ENCODE measurements around the gene NUP54.

Gene NUP54

DNA sequence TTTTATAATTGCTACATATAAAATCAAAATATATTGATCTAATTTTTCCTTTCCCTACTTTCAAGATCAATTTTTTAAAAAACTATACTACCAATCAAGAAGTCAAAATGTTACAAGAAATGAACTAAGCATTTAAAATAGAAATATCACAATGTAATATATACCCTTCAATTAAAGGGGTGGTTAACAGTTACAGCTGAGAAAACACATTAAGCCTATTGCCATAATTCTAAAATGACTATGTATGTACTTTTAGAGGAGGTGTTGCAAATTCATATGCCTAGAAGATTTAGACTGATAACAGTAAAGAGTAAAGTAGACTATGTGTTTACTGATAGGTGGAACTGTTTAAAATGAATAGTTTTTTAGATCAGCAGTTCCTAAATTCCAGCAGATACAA lies 3.7 kb downstream of the NUP54 start:
- no peak for DNase-seq

DNA sequence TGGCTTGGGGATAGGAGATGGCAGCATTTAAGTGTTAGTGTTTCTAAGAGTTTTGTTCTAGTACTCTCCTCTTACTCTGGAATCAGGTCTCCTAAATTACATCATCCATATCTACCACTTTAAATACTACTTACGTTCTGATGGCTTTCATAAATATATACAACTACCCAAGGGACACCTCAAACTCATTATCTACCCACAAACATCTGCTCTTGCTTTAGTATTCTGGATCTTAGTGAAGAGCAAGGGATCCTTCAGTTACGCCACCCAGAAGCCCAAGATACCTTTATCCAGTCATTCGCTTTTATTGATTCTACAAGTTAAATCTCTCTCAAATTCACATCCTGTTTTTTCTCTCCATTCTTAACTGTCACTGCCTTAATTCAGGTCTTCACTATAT lies 7.0 kb downstream of the NUP54 start:
- no peak for DNase-seq

DNA sequence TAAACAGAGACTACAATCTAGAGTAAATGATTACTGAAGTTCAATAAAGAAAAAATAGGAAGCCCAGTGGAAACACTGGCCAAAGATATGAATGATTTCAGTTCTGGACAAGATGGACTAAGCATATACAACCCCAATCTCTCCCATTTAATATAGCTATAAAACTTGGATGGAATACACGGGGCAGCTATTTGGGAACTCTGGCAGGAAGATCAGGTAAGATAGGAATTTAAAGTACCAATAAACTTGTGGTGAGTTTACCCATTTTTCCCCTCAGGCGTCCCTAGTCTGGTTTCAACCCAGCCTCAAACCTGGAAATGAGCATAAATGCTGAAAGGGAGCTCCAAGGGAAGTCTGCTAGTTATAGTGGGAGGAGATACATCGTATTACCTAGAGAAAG lies 20.4 kb downstream of the NUP54 start:
- DNase-seq = no peak

DNA sequence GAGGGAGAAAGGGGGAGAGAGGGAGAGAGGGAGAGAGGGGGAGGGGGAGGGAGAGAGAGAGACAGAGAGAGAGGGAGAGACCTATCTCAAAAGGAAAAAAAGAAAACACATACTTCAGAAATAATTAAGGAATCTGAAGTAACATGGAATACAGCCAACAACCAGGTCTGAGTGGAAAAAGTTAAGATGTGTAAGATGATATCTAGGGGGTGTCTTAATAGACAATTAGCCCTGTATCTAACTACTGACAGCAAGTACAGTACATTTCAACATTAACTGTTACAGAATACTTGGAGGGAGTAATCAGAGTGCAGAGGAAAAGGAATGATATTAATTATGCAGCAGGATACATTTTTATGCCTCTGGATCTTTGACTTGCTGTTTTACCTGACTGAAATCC lies 22.4 kb downstream of the NUP54 start:
- no peak for DNase-seq

DNA sequence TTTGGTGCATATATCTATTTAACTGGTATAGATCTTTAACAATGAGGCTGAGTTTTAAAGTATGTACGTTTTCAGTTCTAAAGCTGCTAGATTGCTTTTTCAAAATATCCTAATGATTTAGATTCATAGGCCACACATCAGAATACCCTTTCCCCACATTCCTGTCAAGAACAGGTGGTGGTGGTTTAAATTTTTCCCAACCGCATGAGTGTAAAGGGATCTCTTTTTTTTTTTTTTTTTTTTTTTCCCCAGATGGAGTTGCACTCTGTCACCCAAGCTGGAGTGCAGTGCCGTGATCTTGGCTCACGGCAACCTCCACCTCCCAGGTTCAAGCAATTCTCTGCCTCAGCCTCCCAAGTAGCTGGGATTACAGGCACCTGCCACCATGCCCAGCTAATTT lies 28.0 kb downstream of the NUP54 start:
- DNase-seq = no peak

DNA sequence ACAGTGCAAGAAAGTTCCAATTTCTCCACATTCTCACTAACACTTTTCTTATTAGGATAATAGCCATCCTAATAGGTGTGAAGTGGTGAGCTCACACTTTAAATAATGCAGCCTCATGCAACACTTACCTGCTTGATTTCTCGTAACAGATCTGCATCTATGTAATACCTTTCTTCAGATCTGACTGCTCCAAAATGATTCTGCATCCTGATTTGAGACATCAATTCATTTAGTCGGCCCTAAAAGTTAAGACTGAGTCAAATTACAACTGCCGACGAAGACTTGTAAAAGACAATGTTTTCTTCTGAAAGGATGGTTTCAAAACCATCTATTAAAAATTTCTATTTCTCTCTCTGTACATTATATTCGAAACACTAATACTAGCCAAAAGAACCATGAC lies 30.7 kb downstream of the NUP54 start:
- no peak for DNase-seq

DNA sequence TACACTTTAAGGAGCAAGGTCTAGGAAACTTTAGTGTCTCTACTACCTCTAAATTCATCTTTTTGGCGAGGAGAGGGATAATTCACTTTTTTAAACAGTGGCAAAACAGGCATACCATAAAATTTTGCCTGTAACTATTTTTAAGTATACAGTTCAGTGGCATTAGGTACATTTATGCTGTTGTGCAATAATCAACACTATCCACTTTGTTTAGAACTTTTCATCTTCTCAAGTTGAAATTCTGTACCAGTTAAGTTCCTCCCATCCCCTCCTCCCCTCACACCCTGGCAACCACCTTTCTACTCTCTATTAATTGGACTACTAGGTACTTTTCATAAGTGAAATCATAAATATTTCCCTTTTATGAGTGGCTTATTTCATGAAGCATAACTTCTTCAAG lies 31.4 kb downstream of the NUP54 start:
- no peak for DNase-seq

DNA sequence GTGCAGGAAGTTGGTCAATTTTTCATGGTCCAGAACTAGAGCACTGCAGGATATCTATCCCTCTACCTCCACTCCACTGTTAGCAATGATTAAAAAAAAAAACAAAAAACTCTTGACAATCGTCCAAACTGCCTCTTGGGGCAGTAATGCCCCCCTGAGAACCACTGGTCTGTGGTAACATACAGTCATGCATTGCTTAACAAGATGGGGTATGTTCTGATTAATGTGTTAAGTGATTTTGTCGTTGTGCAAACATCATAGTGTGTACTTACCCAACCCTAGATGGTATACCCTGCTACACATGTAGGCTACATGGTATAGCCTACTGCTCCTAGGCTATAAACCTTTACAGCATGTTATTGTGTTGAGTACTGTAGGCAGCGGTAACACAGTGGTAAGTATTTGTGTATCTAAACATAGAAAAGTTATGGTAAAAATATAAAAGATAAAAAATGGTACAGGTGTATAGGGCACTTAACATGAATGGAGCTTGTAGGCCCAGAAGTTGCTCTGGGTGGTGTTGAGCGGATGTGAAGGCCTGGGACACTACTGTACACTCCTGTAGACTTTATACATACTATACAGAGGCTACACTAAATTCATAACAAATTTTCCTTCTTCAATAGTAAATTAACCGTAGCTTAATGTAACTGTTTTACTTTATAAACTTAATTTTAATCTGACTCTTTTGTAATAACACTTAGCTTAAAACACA lies 39.6 kb downstream of the NUP54 start:
- DNase-seq = no peak

DNA sequence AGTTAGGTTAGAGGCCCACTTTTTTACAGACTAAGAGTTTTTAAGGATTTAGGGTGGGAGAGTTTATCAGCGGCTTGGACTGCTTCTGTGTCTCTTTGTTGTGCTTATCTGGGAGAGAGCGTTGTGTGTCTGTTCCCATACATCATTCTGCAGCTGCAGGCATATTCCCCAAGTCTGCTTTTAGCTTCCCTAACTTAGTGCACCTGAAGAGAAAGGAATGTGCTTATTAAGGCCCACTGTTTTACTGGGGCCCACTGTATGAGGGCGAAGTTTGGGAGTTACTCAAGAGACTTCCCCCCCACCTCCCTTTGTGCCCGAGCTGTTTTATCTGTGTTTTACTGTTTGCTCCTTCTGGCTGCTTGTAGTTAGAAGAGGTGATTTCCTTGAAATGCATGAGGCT lies 41.8 kb downstream of the NUP54 start:
- no peak for DNase-seq

DNA sequence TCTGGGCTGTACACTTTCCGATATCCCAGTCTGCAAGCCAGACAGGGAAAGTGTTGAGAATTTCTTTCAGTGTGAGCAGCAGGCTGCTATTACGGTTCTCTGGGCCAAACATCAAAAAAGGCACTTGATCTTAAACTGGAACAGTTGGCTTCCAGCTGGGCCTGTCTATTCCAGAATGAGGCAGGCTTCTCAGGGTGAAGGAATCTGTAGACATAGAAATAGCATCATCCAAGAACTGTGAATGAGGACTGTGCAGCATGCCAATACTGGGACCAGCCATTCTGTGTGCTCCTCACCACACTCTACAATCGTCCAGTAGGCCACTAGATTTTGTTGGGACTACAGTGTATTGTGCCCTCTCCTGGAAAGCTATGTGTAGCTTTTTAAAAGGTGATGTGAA lies 42.5 kb downstream of the NUP54 start:
- DNase-seq = peak; percentile 13

DNA sequence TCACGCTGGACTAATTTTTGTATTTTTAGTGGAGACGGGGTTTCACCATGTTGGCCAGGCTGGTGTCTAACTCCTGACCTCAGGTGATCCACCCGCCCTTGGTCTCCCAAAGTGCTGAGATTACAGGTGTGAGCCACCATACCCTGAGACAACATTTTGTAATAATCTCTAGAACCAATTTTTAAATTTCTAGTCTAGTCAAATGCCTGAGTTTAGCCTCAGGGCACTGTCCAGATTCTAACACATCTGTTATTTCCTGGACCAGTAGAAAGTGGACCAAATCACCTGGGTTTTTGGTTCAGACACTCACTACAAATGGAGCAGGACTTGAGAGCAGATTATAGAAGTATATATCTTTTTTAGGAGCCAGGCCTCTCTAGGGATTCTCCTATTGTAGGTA lies 52.1 kb downstream of the NUP54 start:
- no peak for DNase-seq

DNA sequence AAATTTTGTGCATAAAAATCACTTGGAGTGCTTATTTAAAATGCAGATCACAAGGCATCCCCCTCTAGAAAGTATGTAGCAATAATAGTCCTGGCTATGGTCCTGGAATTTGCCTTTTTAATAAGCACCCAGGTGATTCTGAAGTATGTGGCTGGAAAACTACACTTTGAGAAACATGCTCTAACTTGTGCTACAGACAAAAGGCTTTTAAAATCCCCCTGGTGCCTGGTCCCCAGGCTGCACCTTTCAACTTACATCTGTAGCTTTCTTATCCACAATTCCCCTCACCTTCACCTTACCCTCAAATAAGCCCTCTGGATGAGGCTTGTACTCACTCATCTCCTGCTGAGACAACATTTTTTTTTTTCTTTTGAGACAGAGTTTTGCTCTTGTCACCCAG lies 52.6 kb downstream of the NUP54 start:
- DNase-seq = no peak

DNA sequence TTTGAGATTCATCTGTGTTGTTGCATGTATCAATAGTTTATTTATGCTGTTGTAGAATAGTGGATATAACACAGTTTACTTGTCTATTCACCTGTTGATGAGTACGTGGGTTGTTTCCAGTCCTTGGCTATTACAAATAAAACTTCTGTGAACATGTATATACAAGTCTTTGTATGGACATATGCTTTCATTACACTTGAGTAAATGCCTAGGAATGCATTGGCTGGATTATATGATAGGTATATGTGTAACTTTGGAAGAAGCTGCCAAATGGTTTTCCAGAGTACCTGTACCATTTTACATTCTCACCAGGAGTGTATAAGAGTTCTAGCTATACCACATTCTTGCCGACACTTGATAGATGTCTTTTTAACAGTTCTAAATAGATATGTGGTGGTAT lies 57.1 kb downstream of the NUP54 start:
- no peak for DNase-seq

DNA sequence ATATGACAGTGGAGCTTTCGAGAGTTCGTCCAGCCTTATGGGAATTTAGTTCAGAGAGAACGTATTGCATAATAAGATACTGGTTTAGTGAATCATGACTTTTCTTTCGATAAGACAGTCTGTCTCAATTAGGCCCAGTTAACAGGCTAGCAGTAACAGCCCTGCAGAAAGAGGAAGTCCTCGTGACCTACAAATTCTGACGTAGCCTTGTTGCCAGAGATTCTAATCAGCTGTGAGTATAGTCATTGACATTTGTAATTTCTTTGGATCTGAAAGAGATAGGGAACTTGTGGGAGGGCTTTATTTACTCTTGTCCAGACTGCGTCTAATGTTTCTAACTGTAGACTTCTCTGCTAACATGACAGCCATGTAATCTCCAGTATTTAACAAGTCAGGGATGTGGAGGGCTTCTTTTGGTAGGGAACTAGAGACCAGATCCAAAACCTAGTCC lies 57.9 kb downstream of the NUP54 start:
- DNase-seq = no peak

DNA sequence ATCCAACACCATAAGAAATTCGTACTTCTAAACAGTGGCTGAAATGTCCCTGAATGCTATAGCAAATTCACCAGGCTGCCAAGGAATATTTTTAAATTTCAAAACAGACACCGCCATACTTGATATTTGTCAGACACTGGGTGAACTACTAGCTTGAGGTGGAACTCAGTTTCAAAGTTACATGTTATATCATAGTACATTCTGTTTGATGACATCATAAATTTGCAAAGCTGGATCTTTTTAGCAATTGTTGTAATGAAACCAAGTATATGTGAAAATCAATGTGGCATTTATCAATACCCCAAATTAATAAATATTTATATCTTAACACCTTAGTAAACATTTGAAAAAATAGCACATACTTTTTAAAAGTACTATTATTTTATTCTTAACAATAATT lies 59.5 kb downstream of the NUP54 start:
- no peak for DNase-seq

DNA sequence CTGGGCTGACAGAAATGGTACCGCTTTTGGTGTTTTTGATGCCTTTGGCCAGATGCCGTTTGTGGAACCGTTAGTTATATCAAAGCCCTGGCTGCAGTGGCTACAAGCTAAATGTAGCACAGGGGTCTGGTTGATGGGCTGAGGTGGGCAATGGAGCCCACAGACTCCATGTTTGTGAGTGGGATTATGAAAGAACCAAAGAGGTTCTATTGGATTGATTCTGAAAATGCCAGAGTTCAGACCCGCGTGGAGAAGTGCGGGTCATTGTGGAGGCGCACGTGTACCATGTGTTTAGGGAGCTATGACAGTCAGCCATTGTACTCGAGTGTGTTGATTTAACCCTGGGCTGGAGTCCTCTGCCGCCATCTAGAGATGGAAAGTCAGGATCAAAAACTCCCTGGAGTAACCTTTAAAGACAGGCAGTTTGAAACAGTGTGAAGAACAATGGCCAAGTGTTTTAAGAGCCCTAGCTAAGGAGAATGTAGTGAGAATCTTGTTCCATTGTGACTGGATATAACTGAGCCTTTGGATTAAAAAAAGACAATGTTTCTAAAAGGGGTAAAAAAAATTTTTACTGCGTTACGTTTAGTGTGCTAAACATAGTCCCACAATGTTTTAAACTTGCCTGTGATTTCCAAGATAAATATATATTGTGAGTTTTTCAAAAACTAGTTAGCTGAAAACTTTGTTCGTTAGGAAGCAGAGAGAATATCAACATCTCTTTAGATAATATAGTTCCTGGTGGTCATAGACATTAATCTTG lies 61.0 kb downstream of the NUP54 start:
- peak; percentile 48 for DNase-seq

DNA sequence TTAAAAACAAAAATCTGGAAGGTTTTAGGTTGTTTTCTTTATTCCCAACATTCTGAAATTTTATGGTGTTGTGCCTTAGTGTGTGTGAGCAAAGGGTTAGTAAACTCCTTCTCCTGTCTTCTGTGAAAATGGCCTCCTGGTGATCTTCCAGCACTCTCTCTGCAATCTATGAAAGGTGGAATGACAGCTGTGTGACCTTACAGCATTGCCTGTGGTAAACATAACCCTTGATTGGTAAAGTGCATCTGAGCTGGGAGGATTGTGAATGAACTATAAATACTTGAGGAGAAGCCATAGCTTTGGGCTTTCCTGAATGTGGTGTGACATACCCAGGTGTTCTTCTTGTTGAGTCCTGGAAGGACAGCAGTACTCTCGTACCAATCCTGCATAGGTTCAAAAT lies 63.7 kb downstream of the NUP54 start:
- peak; percentile 3 for DNase-seq

DNA sequence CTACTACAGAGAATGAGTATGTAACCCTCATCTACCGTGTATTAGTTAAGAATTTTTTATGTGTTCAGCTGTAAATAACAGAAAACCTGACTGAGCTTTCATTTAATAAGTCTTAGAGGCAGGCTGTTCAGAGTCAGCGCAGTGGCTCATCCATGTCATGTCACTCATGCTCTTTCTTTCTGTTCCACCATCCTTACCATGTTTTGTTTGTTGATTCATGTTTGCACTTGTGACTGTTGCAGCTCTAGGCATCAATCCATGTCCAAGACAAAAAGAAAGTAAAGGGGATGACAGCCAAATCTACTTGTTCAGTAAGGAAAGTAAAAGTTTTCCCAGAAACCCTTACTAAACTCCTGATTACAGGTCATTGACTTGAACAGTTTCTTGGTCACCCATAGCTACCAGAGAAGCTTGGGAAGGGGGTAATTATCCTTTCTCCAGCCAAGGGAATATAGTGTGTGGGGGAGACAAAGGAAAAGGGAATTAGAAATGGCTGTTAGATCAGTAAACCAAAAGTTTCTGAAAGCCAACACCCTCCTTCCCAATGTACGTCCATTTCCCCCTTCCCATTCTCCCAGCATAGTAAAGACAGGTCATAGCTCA lies 64.7 kb downstream of the NUP54 start:
- DNase-seq = no peak

DNA sequence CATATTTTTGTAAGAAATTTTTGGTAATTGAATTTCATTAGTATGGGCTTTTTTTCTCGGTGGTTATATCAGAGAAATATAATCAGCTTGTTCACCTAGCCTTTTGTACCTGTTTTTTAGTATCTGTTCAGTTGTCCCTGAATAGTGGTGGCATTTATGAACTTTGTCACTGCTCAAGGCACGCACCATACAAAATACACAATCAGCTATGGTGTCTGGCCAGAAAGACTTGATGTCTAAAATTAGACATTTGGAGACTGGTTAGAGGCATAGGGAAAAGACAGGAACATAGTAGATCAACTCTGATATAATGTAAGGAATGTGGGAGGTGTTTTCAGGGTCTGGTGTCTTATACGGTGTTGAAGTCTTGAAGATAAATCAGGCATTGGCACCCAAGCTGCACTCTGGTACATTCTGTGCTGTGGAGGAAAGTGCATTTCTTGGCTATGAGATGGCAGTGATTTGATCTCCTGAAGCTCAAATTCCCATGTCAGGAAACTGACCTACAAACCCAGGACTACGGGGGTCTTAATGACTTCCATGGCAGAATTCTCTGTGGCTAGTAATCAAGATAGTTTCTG lies 70.1 kb downstream of the NUP54 start:
- no peak for DNase-seq

DNA sequence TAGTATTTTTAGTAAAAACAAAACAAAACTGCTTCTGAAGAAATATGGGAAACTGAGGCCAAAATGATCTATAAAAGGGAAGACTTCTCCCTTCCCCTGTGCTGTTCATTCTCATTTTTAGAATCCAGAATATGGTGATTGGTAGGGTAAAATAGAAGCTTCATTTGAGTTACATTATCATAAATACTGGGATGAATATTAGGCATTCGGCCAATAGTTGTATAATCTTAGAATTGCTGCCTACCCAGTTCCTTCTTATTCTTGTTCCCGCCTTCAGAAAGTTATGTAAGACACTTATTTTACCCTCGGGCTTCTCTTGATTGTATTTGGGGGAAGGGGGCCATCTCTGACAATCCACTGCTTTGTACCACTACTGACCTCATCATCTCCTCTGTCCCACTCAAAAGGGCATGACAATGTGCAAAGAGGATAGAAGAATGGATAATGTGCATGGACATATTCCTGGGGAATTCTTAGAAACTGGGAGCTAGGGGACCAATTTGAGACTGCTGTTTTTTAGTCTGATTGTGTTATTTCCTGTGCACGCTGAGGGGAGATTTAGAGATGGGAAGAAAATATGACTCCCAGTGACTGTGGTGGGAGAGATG lies 73.1 kb downstream of the NUP54 start:
- DNase-seq = no peak

DNA sequence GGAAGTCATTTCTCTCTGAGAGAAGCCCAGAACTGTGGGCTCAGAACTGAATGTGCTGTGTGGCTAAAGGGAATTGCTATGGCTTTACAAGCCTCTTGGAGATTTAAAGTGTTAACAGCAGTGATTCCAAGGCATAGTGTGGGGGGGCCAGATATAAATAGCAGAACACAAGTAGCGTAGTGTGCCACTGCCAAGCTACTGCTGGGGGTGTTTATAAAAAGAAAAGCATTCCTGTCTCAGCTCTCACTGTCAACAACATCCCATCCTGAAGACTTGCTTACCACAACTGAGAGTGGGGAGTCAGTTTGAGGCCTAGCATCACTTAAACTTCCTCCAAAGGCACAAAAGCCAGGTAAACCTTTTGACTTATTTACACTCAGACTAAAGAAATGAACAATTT lies 73.7 kb downstream of the NUP54 start, which contains the start of gene ART3:
TSS of gene ART3 (plus strand) at position 242 of the 400 bp plus-strand sequence. CDS start 1,181 bp downstream, outside the sequence.
- DNase-seq = no peak

DNA sequence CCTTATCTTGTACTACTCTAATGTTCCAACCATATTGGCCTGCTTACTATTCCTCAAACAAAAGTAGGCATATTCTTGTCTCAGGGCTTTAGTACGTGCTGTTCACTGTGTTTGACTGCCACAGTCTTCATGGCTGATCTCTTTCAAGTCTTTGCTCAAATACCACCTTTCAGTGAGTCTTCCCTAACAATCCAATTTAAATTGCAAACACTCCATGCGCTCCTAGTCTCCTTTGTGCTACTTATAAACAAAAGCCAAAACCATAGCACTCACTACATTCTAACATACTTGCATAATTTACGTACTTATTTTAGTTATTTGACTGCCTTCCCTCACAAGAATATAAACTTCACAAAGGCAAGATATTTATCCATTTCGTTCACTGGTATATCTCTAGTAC lies 75.4 kb downstream of the NUP54 start:
- DNase-seq = no peak

DNA sequence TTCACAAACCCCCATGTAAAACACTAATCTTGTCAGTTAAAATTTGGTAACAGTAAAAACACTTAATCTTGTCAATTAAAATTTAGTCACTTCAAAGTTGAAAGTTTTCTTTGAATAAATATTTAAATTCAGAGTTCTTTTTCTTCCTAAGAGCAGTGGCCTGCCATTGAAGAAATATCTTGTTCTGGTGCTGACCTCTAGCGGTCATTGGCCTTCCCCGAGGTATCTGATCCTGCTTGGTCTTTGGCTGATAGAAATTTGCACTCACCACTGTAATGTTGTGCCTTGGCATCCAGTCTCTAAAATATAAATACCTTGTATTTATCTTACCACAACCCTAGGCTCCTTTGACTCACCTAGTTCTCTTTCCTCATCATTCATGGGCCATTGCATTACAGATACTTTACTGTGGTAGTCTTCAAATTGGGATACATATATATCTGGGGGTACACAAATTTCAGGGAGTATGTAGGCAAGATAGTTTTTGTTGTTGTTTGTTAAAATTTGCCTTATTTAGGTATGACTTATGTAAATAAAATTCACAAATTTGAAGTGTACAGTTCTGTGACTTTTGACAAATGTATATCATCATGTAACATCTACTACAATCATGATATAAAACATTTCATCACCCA lies 80.4 kb downstream of the NUP54 start:
- peak; percentile 39 for DNase-seq

Data from NCI-H2227 treated with DMSO at 0.1 percent for 48 hours (cell line).